AML-193 (cell line): ENCODE results near the gene FAM90A1.
A peak's percentile ranks its signal among the peaks of the same experiment; 100 is the strongest.
"Not testable (repeated sequence)": the region's sequence is repeated elsewhere in the genome, so short reads cannot be mapped to it uniquely, and the experiment has no call there.

Source experiments
- DNase-seq, 2 experiments: peaks; one replicate each; lab custom pipeline; 2025; lab: John Stamatoyannopoulos, UW

The FAM90A1 gene

DNA sequence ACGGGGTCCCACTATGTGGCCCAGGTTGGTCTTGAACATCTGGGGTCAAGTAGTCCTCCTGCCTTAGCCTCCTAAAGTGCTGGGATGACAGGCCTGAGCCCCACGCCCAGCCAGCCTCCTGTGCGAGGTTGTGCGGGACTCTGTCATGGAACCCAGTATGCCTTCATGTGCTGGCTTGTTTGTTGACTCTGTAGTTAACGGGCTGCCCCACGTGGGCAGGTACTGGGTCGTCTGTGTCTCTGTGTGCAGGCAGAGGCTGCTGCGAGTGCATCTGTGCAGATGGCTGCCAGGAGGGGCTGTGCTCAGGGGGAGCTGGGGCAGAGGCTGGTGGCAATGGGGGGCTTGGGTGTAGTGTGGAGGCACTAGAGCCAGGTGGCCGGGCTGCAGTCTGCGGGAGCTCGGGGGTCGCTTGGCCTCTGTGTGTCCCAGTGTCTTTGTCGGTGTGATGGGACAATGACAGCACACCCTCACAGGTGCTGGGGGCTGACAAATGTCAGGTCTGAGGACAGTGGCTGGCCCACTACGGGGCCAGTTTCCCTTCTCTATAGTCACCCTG lies 6.0 kb upstream of the FAM90A1 start:
- not testable (repeated sequence) for DNase-seq

DNA sequence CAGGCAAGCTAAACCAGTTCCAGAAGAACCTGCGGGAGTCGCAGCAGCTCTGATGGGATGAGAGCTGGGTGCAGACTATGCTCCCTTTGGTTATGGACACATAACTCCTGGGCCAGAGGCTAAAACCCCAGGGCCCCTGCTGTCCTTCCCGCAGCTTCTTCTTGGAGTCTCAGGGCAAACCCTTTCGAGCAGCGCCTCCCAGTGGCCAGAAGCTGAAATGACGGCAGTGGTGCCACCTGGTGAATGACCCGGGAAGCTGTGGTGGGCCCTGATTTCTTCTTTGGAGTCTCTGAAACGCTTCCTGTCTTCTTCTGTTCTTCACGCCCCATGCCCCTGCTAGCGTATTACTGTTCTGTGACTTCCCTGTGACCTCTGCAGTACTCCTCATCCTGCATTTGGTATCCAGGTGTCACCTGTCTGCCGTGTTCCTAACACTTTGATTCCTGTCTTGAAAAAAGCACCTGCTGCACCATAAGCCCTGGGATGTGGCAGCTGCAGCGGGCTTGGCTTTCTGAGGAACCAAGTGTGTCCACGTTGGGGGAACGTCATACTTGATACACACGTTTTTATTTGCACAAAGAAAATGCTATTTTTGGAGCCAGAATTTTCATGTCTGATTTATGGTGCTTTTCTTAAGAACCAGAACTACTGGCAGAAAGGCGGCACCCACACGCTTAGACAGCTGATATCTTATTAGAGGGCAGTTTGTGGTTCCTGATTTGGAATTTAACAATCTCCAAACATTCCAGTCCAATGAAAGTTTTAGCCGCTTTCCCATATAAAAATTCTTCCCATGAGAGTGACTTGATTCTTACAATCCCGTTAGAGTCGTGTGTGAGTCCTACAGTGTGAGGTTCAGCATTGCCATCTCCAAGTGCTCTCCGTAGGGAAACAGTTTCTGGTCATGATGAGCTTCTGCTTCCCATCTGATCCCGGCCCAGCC lies 4.5 kb upstream of the FAM90A1 start:
- DNase-seq = peak in 1 of 2 experiments; percentile 5

DNA sequence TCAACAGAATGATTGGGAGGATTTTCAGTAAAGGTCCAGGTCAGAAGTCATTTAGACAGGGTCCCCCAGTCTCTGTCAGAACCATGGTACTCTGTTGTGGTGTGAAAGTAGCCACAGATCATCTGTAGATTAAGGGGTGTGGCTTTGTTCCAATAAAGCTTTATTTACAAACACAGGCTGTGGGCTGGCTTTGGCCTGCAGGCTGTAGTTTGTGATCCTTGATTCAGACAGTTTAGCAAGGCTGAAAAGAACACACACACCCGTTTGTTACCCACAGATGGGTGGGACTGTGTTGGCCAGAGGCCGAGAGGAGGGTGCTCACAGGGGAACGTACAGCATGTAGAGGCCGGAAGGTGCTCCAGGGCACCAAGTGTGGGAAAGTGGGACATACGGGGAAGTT lies 3.6 kb upstream of the FAM90A1 start:
- DNase-seq = not testable (repeated sequence)

DNA sequence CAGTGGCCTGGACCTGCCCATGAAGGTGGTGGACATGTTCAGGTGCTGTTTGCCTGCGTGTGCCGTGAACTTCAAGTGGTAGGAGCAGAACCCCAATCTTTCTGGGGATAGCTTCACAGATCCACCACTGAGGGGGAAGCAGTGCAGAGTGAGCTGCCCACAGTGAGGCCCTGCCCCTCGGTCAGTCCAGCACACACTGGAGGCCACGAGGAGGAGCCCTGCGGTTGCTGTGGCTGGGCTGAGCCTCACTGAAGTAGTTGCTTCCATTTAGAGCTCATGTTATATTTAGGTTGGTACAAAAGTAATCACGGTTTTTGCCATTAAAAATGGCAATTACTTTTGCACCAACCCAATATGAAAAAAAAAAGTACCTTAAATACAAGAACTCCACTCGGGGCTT lies 2.1 kb upstream of the FAM90A1 start:
- DNase-seq = not testable (repeated sequence)

DNA sequence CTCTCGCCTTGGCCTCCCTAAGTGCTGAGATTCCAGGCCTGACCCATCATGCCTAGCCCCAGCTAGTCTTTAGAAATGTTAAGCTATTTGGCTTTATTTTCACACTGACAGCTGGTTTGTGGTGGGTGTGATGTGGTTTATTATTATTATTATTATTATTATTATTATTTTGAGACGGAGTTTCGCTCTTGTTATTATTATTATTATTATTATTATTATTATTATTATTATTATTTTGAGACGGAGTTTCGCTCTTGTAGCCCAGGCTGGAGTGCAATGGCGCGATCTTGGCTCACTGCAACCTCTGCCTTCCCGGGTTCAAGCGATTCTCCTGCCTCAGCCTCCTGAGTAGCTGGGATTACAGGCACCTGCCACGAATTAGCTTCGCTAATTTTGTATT lies 1.2 kb upstream of the FAM90A1 start:
- DNase-seq = not testable (repeated sequence)

DNA sequence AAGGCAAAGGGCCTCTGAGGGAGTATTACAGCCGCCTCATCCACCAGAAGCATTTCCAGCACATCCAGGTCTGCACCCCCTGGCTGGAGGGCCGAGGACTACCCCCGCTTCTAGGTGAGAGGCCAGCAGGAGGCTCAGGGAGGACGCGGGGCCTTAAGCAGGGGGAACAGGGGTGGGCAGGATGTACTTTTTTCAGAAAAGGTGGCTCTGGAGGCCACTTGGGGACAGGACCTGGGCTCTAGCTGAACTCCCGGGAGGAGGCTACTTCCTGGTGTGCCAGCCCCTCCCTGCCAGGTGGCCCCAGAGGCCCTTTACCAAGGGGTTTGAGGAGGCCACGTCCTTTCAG lies 287 bp upstream of the FAM90A1 start:
- not testable (repeated sequence) for DNase-seq

DNA sequence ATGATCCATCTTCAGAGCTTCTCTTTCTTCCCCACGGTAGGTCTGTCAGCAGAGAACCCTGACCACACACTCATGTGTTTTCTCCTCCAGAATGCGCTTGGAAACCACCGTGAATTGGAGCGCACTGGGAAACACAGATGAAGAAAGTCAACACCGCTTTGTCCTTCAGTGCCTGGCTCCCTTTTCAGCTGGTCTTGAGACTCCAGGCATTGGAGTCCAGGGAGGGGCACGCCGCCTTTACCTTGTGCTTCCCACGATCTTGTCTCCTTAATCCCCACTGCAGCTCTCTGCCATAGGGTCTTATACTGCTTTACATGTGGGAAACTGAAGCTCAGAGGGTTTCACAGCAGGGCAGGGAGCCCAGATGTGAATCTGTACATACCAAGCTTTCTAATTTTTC lies 1.1 kb downstream of the FAM90A1 start:
- DNase-seq = no peak

DNA sequence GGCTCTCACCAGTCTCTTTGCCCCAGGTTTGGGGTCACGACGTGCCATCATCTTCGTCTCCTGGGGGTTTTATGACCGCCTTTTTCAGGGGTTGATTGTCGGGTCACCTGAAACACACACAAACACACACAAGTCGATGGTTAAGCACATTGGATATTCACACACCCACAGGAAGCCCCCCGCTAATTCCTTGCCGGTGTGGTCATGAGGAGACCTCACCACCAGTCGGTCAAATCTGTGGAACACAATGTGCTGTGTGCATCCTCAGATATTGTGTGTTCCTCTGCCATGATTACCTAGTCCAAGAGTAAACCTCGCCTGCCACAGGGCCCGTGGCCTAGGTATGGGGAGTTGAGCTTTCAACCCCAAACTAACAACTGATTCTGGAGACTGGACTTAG lies 2.6 kb downstream of the FAM90A1 start:
- DNase-seq = not testable (repeated sequence)

DNA sequence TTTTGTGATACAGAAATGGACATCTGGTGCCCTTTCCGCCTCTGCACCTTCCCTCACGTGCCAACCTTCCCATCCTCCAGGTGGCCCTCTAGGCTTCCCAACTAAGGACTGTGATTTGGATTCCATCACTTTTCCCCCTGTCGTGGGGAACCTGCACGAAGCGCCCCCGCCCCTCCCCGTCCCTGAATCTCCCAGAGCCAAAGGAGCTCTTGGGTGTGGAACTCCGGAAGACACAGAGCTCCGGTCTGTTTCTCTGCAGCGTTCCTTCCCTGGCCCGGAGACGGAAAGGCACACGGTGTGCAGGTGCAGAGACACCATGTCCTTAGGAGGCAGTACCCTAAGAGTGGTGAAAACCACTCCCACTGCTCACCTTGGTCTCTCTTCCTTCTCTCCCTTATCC lies 3.8 kb downstream of the FAM90A1 start:
- not testable (repeated sequence) for DNase-seq

DNA sequence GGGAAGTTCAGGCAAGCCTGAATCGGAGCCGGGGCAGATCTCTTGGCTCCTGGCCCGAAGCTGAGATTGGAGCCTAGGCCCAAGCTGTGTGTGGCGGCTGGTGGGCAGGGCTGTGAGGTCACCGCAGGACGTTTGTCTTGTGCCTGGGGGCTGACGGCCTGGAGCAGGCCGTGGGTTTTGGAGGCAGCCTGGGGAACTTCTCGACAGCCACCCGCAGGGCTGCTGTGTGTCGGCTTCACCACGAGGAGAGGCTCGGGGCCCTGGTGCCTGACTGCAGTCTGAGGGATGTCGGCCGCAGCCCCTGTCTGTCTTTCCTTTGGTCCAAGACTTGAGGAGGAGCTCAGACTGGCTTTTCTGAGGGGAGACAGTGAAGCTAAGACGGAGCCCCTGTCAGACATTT lies 5.1 kb downstream of the FAM90A1 start:
- not testable (repeated sequence) for DNase-seq

DNA sequence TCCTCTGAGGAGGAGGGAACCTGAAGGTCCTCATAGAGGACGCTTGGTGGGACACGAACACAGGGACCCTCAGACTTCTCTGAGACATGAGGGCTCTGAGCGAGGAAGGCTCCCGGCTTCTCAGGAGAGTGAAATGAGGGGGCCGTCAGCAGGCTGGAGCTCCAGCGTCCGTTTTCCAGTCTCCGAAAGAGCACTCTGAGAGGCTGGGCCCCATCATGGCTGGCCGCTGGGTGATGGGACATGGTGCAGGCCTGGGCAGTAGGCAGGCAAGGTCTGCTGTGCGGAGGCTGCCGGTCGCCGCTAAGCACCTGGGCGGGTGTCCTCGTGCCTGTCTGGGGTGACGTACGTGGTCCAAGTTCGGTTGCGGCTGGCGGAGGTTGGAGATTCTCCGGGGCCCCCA lies 5.6 kb downstream of the FAM90A1 start:
- not testable (repeated sequence) for DNase-seq

DNA sequence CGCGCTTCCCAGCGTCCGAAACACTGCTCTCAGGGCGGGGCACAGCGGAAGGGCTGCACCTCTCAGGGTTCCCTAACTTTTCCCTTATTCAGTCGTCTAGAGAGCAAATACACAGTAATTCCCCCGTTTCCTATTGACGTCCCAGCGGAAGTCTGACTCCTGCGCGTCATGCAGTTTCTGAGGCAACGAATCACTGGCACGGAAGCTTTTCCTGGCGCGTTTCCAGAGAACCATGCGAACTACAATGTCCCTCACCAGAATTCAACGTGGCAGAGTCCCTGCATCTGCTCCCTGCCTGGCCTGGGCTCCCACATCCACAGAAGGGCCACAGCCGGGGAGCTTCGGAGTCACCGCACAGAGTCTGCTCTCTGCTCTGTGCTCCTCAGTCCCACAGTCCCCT lies 6.0 kb downstream of the FAM90A1 start:
- not testable (repeated sequence) for DNase-seq

DNA sequence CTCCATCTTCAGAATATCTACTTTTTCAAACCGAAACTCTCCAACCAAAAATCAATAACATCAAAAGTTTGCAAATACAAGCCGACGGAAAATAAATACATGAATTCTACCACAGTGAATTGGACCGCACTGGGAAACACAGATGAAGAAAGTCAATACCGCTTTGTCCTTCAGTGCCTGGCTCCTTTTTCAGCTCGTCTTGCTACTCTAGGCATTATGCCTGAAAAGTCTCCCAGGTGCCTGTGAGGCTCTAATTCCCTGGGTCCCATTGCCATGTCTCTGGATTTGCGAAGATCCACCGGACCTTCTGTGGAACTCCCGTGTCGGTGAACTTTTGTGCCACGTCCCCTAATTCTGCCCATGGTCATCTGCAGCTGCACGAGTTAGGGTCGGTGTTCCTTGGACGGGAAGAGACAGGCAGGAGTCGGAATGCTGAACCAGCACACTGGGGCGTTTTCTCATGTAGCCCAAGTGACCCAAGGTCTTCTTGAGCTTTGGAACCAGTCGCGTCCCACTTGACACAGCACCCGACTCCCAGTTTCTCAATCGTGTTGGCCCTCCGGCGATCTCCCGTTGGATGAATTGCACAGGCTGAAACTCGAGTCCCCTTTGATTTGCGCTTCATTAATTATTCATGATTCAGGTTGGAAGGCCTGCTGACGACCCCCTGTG lies 8.6 kb downstream of the FAM90A1 start:
- not testable (repeated sequence) for DNase-seq

DNA sequence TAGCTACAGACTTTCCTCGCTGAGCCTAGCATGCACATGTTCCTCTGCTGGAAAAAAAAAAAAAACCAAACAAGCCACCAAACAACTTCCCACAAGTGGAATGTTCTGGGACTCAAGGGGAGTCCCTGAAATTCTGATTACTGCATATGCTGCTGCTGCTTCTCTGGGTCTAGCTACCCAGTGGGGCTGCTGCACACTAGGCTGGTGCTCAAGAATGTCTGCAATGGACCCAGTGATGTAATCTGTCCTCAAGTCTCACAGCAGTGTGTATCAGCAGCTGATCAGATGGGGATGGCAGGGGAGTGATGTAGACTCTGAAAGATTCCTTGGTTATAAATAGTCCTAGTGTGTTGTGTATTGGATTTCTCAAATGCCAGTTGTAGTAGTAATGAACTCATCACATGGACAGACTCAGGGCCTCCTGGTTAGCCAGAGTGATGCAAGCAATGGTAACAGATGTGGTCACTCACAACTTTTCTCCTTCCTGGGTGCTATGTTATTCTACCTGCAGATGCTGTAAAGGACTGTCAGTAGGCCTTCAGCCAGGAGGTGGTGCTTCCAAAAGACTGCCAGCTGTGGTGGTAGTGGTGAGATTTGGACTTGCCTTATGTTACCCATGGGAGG lies 29.6 kb downstream of the FAM90A1 start:
- DNase-seq = not testable (repeated sequence)

DNA sequence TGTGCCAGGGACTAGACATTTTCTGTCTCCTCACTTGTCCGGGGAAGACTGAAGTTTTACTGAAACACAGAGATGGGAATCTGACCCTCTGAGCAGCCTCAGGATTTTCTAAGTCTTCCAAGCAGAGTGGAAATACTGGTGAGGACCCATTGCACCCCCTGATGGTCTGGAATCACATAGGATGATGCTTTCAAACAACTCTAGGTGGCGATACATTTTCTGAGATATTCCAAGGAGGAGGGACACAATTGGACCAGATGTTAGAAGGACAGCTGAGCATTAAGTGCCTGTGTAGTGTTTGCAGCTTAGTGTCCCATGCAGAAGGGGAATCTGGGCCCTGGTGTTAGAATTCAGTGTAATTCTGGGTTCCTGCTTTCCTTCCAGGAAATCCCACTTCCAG lies 39.3 kb downstream of the FAM90A1 start:
- DNase-seq = peak in 1 of 2 experiments; percentile 0

DNA sequence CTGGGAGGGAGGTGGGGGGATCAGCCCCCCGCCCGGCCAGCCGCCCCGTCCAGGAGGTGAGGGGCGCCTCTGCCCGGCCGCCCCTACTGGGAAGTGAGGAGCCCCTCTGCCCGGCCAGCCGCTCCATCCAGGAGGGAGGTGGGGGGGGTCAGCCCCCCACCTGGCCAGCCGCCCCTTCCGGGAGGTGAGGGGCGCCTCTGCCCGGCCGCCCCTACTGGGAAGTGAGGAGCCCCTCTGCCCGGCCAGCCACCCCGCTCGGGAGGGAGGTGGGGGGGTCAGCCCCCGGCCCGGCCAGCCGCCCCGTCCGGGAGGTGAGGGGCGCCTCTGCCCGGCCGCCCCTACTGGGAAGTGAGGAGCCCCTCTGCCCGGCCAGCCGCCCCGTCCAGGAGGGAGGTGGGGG lies 43.2 kb downstream of the FAM90A1 start:
- not testable (repeated sequence) for DNase-seq

DNA sequence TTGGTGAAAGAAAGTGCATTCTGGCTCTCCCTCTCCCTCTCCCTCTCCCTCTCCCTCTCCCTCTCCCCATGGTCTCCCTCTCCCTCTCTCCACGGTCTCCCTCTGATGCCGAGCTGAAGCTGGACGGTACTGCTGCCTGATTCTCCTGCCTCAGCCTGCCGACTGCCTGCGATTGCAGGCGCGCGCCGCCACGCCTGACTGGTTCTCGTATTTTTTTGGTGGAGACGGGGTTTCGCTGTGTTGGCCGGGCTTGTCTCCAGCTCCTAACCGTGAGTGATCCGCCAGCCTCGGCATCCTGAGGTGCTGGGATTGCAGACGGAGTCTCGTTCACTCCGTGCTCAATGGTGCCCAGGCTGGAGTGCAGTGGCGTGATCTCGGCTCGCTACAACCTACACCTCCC lies 44.1 kb downstream of the FAM90A1 start:
- DNase-seq = not testable (repeated sequence)

DNA sequence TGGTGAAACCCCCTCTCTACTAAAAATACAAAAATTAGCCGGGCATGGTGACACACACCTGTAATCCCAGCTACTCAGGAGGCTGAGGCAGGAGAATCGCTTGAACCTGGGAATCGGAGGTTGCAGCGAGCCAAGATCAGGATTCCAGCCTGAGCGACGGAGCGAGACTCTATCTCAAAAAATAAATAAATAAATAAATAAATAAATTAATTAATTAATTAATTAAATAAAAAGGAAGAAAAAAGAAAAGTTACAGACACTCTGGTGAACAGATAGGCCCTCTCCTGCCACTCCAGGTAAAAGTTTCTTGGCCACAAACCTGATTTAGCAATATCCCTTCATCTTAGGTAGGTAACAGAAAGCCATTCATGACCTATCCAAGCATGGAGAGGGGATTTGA lies 44.5 kb downstream of the FAM90A1 start:
- not testable (repeated sequence) for DNase-seq

DNA sequence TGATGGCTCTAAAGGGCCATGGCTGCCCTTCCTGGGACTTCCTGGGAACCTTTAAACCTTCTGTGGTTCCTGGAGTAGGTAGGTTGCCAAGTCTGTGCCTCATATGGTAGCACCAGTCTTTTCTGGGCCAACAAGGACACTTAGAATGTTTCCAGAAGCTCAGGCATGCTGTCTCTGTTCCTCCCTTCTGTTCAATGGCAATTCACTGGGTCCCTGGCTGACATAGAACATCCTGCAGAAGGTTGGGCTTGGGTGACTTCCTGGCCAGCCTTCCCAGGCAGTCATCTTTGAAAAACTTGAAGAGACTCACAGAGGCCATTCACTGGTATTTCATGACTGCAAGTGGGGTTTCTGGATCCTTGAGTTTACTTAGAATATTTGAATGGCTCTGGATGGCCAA lies 46.1 kb downstream of the FAM90A1 start:
- not testable (repeated sequence) for DNase-seq

DNA sequence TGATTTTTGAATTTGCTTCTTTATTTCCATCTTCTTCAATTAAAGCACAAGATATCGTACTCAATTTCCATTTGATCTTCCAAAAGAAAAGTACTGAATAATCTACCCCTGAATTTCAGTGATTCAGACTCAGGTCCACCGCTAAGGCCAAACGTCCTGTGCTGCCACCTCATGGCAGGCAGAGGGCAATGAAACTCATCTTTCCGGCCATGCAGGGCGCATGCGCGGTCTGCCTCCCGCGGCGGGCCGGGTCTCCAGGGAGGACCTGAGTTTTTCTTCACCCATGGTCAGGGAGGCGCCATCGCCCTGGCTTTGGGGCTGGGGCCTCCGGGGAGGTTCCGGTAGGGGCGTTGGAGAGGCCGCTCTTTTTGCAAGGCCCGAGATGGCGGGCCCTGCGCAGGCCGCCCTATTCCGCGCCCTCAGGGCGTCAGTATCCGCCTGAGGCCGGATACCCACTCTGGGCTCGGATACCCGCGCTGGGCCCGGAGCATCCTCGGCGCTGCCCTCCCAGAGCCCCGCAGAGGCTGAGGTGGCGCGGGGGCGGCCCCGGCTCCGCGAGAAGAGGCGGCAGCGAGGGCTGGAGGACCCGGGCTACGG lies 47.3 kb downstream of the FAM90A1 start:
- DNase-seq = peak; percentile 22 to 36

DNA sequence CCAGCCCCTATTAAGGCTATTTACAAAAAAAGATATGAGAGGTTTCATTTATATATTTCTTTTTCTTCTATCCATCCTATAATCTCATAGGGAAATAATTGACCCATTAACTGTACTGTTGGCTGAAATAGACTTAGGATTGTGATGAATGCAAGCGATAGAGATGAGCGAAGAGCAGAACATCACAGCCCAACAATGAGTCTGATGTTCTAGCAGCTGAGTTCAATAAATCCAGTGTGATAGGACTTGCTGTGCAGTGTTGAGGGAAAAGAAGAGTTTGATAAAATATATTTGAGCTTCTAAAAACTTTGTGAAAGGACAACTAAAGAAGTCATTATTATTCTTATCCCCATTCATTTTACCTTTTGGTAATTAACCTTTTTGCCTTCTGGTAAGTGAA lies 54.5 kb downstream of the FAM90A1 start:
- not testable (repeated sequence) for DNase-seq
